ENCODE data around the gene ROM1. TPM values are rescaled to one million over a fixed set of nuclear protein-coding genes. Genes with fewer than 3 reads are reported as not detected.

ROM1 gene
- total RNA-seq, 1 experiment from 2014 or later: 0.45 TPM

DNA sequence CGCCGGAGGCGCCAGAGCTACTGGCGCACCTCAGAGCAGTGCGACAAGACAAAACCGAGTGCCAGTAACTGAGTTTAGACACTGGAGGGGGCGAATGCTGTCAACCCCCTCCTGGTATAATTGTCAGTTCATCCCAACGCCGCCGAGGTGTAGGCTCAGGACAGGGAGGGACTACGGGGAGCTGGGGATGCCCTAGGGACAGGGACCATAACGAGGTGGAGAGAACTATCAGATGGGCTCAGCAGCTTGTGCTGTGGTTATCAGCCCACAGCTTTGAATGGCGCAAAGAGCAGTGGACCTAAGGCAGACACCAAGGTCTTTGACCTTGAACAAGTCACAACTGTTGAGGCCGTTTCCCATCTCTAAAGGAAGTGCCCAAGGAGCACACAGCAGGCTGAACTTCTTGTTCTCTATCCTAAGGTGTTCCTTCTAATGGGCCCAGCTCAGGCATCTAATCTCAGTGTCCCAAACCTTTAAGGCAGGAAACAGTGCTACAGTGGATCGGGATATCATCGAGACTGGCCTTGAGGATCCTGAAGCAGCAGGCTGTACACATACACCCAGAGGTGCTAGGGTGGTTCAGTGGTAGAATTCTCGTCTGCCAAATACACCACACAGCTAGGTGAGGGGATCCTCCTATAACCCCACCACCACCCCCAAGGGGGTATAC lies 20.8 kb upstream of the ROM1 start:
- Histone ChIP-seq H3K36me3 (ENCODE audit: insufficient read depth, low read length) (peaks cover 36% of the 10 kb centered on the region; the same call in 1 of the 2 replicates), H3K4me1 (ENCODE audit: low read length) (peaks cover 34% of the 10 kb centered on the region), H2AFZ (ENCODE audit: low read length) (no peak overlapping the region)

DNA sequence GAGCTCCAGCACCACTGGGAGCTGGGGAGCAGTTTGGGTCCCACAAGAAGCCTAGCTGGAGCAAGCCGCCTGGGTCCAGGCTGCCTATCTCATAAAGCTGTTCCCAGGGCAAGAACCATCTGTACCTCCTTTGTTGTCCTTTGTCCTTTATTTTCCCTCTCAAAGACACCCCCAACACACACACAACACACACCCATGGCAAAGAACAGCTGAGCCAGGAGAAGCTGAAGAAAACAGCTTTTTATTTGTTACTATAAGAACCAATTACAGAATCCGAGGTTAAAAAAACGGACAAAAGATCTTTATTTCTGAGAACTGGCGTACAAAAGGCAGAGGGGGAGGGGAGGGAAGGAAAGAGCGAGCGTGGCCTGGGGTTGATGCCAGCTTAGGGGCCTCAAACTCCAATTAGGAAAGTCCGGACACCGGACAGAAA lies 20.1 kb upstream of the ROM1 start:
- Histone ChIP-seq H3K9ac (ENCODE audit: low read length) (peak overlapping the region; percentile 86), H3K9me2 (replicated peaks; ENCODE audit: insufficient read depth, low read length) (no peaks in the 10 kb centered on the region), H3K27me3 (ENCODE audit: low read length) (no peaks in the 10 kb centered on the region), H3K9me3 (ENCODE audit: low read length) (no peaks in the 10 kb centered on the region), H3K4me2 (ENCODE audit: low read depth, low read length, poor library complexity, severe bottlenecking) (peak overlapping the region; percentile 88), H4K20me1 (ENCODE audit: insufficient read depth, low read depth, low read length) (0 out of 2 replicates have a peak, but pooled peaks cover 5% of the 10 kb centered on the region), H3K4me3 (ENCODE audit: low read length) (peak overlapping the region; percentile 74; the same call in 1 of the 2 replicates), H3K27ac (ENCODE audit: low read length) (peak overlapping the region; percentile 83), H3K36me3 (ENCODE audit: insufficient read depth, low read length) (peaks cover 36% of the 10 kb centered on the region; the same call in 1 of the 2 replicates), H3K4me1 (ENCODE audit: low read length) (peaks cover 34% of the 10 kb centered on the region), H2AFZ (ENCODE audit: low read length) (no peak overlapping the region), H3K79me2 (ENCODE audit: low read length) (peaks cover 34% of the 10 kb centered on the region)
- DNase-seq: no peak

More for the DNA sequence above, 20.8 kb upstream of the ROM1 start:
- no peaks in the 10 kb centered on the region for H3K27me3 ChIP-seq (ENCODE audit: low read length)
- peak overlapping the region; percentile 74 for H3K4me3 ChIP-seq (ENCODE audit: low read length)
- no peak for DNase-seq
- peak overlapping the region; percentile 88 for H3K4me2 ChIP-seq (ENCODE audit: low read depth, low read length, poor library complexity, severe bottlenecking)
- peak overlapping the region; percentile 83 for H3K27ac ChIP-seq (ENCODE audit: low read length)
- H3K9ac ChIP-seq (ENCODE audit: low read length): peak overlapping the region; percentile 86
- H3K9me2 ChIP-seq (replicated peaks; ENCODE audit: insufficient read depth, low read length): no peaks in the 10 kb centered on the region
- no peaks in the 10 kb centered on the region for H4K20me1 ChIP-seq (ENCODE audit: insufficient read depth, low read depth, low read length)
- H3K79me2 ChIP-seq (ENCODE audit: low read length): peaks cover 37% of the 10 kb centered on the region
- H3K9me3 ChIP-seq (ENCODE audit: low read length): no peaks in the 10 kb centered on the region

DNA sequence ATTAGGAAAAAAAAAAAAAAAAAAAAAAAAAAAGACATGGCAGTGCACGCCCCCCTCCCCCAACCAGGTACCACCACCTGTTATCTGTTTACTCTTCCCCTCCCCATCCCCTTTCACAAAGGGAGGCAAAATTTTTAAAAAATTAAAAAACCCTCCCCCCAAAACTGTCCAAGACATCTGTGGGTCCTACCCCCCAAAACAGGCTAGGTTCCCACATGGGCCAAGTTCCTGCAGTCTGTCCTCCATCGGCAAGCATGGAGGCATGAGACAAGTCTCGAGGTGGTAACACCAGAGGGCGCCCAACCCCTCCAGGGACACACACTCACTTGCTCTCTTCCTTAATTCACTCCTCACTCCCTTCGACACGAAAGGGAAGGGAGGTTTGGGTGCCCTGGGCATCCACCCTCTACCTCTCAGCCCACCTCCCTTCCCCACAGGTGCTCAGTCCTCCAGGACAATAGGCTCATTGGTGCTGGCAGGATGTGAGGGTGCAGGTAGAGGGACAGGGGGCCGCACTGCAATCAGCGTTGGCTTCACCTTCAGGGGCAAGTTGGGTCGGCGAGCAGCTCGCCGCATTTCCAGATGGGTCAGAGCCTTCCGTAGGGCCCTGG lies 19.5 kb upstream of the ROM1 start:
- peak overlapping the region; percentile 88 for H3K4me2 ChIP-seq (ENCODE audit: low read depth, low read length, poor library complexity, severe bottlenecking)
- H3K4me3 ChIP-seq (ENCODE audit: low read length): no peak overlapping the region
- no peaks in the 10 kb centered on the region for H3K9me2 ChIP-seq (replicated peaks; ENCODE audit: insufficient read depth, low read length)
- peak; percentile 91 for DNase-seq
- no peaks in the 10 kb centered on the region for H3K9me3 ChIP-seq (ENCODE audit: low read length)
- peaks cover 40% of the 10 kb centered on the region for H3K36me3 ChIP-seq (ENCODE audit: insufficient read depth, low read length)
- 0 out of 2 replicates have a peak, but pooled peaks cover 6% of the 10 kb centered on the region for H4K20me1 ChIP-seq (ENCODE audit: insufficient read depth, low read depth, low read length)
- H3K27ac ChIP-seq (ENCODE audit: low read length): no peak overlapping the region
- no peak overlapping the region for H3K9ac ChIP-seq (ENCODE audit: low read length)
- peaks cover 38% of the 10 kb centered on the region for H3K4me1 ChIP-seq (ENCODE audit: low read length)
- H3K27me3 ChIP-seq (ENCODE audit: low read length): no peaks in the 10 kb centered on the region
- H3K79me2 ChIP-seq (ENCODE audit: low read length): peaks cover 37% of the 10 kb centered on the region
- no peak overlapping the region for H2AFZ ChIP-seq (ENCODE audit: low read length)

DNA sequence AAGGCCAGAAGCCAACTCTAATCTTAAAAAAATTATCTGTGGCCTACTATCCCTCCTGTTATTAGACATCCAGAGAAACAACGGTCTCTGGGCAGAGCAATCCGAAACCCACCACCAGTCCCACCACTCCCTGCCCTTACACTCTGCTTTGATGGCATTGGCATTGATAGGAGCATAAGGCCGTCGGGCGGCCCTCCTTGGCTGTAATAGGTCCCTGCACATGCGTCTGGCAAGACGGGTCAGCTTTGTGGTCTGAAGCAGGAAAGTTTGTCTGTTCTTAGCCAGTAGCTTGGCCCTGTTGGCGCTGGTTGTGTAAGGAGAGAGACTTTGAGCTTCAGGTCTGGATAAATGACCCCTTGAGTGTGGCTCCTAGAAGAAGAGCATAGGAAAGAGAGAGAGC lies 17.9 kb upstream of the ROM1 start:
- H2AFZ ChIP-seq (ENCODE audit: low read length): no peak overlapping the region
- no peak overlapping the region for H3K27ac ChIP-seq (ENCODE audit: low read length)
- H3K27me3 ChIP-seq (ENCODE audit: low read length): no peaks in the 10 kb centered on the region
- peaks cover 35% of the 10 kb centered on the region for H3K79me2 ChIP-seq (ENCODE audit: low read length)
- no peaks in the 10 kb centered on the region for H3K9me3 ChIP-seq (ENCODE audit: low read length)
- no peaks in the 10 kb centered on the region for H3K9me2 ChIP-seq (replicated peaks; ENCODE audit: insufficient read depth, low read length)
- no peak overlapping the region for H3K4me3 ChIP-seq (ENCODE audit: low read length)
- H3K4me2 ChIP-seq (ENCODE audit: low read depth, low read length, poor library complexity, severe bottlenecking): no peak overlapping the region
- DNase-seq: no peak
- H3K36me3 ChIP-seq (ENCODE audit: insufficient read depth, low read length): peaks cover 53% of the 10 kb centered on the region
- H3K9ac ChIP-seq (ENCODE audit: low read length): no peak overlapping the region
- peaks cover 46% of the 10 kb centered on the region for H3K4me1 ChIP-seq (ENCODE audit: low read length)
- H4K20me1 ChIP-seq (ENCODE audit: insufficient read depth, low read depth, low read length): 0 out of 2 replicates have a peak, but pooled peaks cover 14% of the 10 kb centered on the region

DNA sequence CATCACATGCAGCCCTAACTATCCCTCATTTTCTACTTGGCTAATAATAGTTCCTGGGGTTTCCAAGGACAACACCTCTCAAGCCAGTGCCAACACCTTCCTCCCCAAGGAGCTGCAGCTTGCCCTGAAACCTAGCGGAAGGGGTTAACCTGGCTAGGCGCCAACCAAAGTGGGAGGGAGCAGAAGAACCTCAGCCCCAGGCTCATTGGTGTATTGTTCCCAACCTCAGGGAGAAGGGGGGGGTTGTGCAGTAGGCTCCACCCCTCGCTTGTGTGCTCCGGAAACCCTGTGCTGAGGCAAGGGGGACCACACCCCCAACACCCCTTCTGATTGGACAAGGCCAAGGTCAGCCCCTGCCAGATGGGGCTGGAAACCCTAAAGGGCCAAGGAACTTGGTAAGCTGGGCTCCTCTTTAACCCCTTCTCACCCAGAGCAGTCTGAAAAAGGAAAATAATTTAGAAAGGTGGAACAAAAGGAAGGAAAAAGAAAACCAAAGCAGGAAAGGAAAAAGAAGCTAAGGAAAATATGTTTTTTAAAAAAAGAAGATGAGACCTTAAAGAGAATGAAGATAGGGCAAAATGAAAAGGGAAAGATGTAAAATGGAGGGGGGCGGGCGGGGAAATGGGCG lies 13.9 kb upstream of the ROM1 start:
- Histone ChIP-seq H3K4me2 (ENCODE audit: low read depth, low read length, poor library complexity, severe bottlenecking) (peak overlapping the region; percentile 78), H2AFZ (ENCODE audit: low read length) (no peak overlapping the region), H3K36me3 (ENCODE audit: insufficient read depth, low read length) (peaks cover 43% of the 10 kb centered on the region), H3K9me3 (ENCODE audit: low read length) (no peaks in the 10 kb centered on the region), H3K27ac (ENCODE audit: low read length) (peak overlapping the region; percentile 89), H3K79me2 (ENCODE audit: low read length) (peaks cover 38% of the 10 kb centered on the region), H3K9me2 (replicated peaks; ENCODE audit: insufficient read depth, low read length) (no peaks in the 10 kb centered on the region), H3K4me3 (ENCODE audit: low read length) (peak overlapping the region; percentile 80), H4K20me1 (ENCODE audit: insufficient read depth, low read depth, low read length) (peaks cover 14% of the 10 kb centered on the region; the same call in 1 of the 2 replicates), H3K9ac (ENCODE audit: low read length) (peak overlapping the region; percentile 100), H3K4me1 (ENCODE audit: low read length) (peaks cover 30% of the 10 kb centered on the region), H3K27me3 (ENCODE audit: low read length) (no peaks in the 10 kb centered on the region)
- peak; percentile 98 for DNase-seq

DNA sequence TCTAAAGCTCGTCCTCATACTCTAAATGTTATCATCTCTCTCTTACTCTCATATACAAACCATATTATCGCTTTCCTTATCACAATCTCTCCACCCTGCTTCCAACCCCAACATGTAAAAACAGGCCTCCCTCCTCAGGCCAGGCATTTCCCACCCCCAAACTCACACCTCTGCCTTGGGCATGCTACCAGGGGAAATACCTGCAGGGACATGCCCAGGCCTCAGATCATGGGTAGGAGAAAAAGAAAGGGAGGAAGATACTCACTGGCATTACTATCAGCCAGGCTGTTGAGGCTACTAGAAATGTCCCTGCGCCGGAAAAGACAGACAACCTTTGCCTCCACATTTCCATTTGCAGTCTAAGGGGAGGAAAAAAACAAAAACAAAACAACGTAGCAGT lies 13.2 kb upstream of the ROM1 start:
- Histone ChIP-seq H3K9ac (ENCODE audit: low read length) (peak overlapping the region; percentile 100), H3K36me3 (ENCODE audit: insufficient read depth, low read length) (peaks cover 39% of the 10 kb centered on the region), H2AFZ (ENCODE audit: low read length) (no peak overlapping the region), H3K4me3 (ENCODE audit: low read length) (peak overlapping the region; percentile 80), H3K9me2 (replicated peaks; ENCODE audit: insufficient read depth, low read length) (no peaks in the 10 kb centered on the region), H3K27me3 (ENCODE audit: low read length) (no peaks in the 10 kb centered on the region), H3K9me3 (ENCODE audit: low read length) (no peaks in the 10 kb centered on the region), H3K27ac (ENCODE audit: low read length) (peak overlapping the region; percentile 89), H4K20me1 (ENCODE audit: insufficient read depth, low read depth, low read length) (peaks cover 14% of the 10 kb centered on the region; the same call in 1 of the 2 replicates), H3K4me1 (ENCODE audit: low read length) (peaks cover 30% of the 10 kb centered on the region), H3K79me2 (ENCODE audit: low read length) (peaks cover 38% of the 10 kb centered on the region), H3K4me2 (ENCODE audit: low read depth, low read length, poor library complexity, severe bottlenecking) (peak overlapping the region; percentile 78)
- DNase-seq: no peak

DNA sequence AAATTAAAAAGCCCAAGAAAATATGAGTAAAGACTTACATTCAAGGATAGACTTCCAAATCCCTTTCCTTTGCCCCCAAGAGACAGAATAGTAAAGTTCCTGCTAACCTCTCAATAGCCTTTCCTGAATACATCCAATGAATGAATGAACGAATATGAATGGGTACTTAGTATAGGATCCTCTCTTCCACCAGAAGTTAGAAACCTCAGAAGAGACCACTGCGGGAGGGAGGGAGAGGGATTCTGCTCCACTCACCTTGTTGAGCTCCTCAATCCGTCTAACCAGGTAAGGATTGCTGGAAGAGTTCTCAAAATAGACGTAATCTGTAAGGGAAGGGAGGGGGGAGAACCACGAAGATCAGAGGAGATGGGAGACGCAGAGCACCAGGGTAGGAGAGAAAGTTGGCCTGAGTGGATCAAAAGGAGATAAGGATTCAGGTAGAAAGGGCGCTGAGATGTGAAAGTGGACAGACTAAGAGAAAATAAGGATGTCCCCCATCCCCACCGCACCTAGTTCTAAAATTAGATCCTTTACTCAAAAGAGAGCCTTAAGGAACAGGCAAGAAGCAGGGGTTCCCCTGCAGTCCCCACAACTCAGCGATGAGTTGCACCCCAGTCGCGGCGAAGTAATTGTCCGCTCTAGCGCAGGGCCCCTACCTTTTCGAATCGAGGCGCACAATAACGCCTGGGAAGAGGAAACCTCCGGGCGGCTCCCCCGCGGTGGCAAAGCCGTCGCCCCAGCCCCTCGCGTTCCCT lies 12.5 kb upstream of the ROM1 start:
- no peak overlapping the region for H2AFZ ChIP-seq (ENCODE audit: low read length)
- H3K36me3 ChIP-seq (ENCODE audit: insufficient read depth, low read length): peaks cover 38% of the 10 kb centered on the region
- peaks cover 38% of the 10 kb centered on the region for H3K79me2 ChIP-seq (ENCODE audit: low read length)
- DNase-seq: peak; percentile 69
- H3K4me2 ChIP-seq (ENCODE audit: low read depth, low read length, poor library complexity, severe bottlenecking): peak overlapping the region; percentile 78
- H3K4me3 ChIP-seq (ENCODE audit: low read length): peak overlapping the region; percentile 80
- no peaks in the 10 kb centered on the region for H3K27me3 ChIP-seq (ENCODE audit: low read length)
- H3K9me2 ChIP-seq (replicated peaks; ENCODE audit: insufficient read depth, low read length): no peaks in the 10 kb centered on the region
- H3K27ac ChIP-seq (ENCODE audit: low read length): peak overlapping the region; percentile 89
- no peaks in the 10 kb centered on the region for H3K9me3 ChIP-seq (ENCODE audit: low read length)
- H3K9ac ChIP-seq (ENCODE audit: low read length): peak overlapping the region; percentile 100
- H3K4me1 ChIP-seq (ENCODE audit: low read length): peaks cover 30% of the 10 kb centered on the region
- peaks cover 16% of the 10 kb centered on the region; the same call in 1 of the 2 replicates for H4K20me1 ChIP-seq (ENCODE audit: insufficient read depth, low read depth, low read length)
